ENCODE measurements around the gene GRIA1. TPM values are rescaled to one million over a fixed set of nuclear protein-coding genes. Genes with fewer than 3 reads are reported as not detected.
A peak's percentile ranks its signal among the peaks of the same experiment; 100 is the strongest.

The GRIA1 gene
- total RNA-seq, 3 donors from 2014 or later, result 0.33 to 0.88 TPM; not detected in 1

DNA sequence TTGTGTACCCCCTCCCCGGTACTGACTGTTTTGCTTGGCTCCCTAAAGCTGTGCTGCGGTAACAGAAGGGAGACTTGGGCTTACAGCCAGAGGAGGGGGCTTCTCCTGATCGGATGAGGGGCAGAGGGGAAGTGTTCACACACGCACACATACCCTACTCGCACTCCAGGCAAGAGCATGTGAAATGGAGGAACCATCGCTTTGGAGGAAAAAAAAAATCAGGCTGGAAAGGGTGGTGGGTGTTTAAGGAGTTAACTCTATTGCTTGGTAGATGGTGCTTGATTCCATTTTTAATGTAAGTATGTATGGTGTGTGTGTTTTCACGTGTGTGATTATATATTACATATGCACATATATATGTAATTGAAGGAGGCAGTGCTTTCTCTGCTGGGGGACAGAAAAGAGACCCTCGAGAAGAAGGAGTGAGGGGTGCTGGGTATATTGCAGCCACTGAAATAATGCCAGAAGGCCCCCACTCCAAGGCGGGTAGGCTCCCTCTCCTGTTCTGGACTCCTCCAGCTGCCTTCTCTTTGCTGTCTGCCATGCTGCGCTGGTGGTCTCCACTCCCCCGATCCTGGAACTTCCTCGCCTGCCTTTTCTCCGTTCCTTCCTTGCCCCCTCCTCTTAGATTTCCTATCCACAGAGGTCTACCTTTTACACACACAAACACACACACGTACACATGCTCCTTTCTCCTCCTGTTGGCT, 721 bp downstream of the GRIA1 start:
- TF ChIP-seq CTCF (IDR thresholded peaks at IDR 0.05), result no peak
- no peak for TF ChIP-seq POLR2AphosphoS5 (IDR thresholded peaks at IDR 0.05)
- TF ChIP-seq POLR2A (IDR thresholded peaks at IDR 0.05), result no peak
- Histone ChIP-seq H3K4me1 (no peaks in the 10 kb centered on the region), H3K4me3 (peak overlapping the region in 2 of 3 donors; percentile 30 to 57), H3K36me3 (no peaks in the 10 kb centered on the region), H3K27ac (no peak overlapping the region), H3K27me3 (peaks cover 0 to 17% of the 10 kb centered on the region in 2 donors), H3K9me3 (no peaks in the 10 kb centered on the region)
- intact Hi-C loops (cut with DNase I; ENCODE audit: low total_unique reads), result no loop called here
- DNase-seq (ENCODE audit: low spot score in 2 of 2), result no peak

GRCh38 chr5:153491856-153492255, 1.4 kb downstream of the GRIA1 start:
- H3K27me3 ChIP-seq, result peaks cover 0 to 17% of the 10 kb centered on the region in 2 donors
- H3K4me3 ChIP-seq, result peak overlapping the region in 1 of 3 donors; percentile 10
- no peaks in the 10 kb centered on the region for H3K9me3 ChIP-seq
- no peaks in the 10 kb centered on the region for H3K4me1 ChIP-seq
- DNase-seq (ENCODE audit: low spot score in 2 of 2), result no peak
- H3K27ac ChIP-seq, result no peak overlapping the region
- intact Hi-C loops (cut with DNase I; ENCODE audit: low total_unique reads), result no loop called here
- TF ChIP-seq CTCF (IDR thresholded peaks at IDR 0.05) (no peak), POLR2AphosphoS5 (IDR thresholded peaks at IDR 0.05) (no peak), POLR2A (IDR thresholded peaks at IDR 0.05) (no peak)
- no peaks in the 10 kb centered on the region for H3K36me3 ChIP-seq

- no peaks in the 10 kb centered on the region for H3K27me3 ChIP-seq
- no peaks in the 10 kb centered on the region for H3K4me1 ChIP-seq
- no peaks in the 10 kb centered on the region for H3K9me3 ChIP-seq
- TF ChIP-seq POLR2AphosphoS5 (IDR thresholded peaks at IDR 0.05) (no peak), CTCF (IDR thresholded peaks at IDR 0.05) (peak; percentile 36 to 49 (median 41)), POLR2A (IDR thresholded peaks at IDR 0.05) (no peak)
- DNase-seq (ENCODE audit: low spot score in 2 of 2), result no peak
- no peaks in the 10 kb centered on the region for H3K36me3 ChIP-seq
- no peak overlapping the region for H3K4me3 ChIP-seq
- H3K27ac ChIP-seq, result no peak overlapping the region
- intact Hi-C loops (cut with DNase I; ENCODE audit: low total_unique reads), result no loop called here
Measured at GRCh38 chr5:153496835-153497234, 6.4 kb downstream of the GRIA1 start.

- no peak overlapping the region for H3K27ac ChIP-seq
- no peaks in the 10 kb centered on the region for H3K36me3 ChIP-seq
- TF ChIP-seq POLR2AphosphoS5 (IDR thresholded peaks at IDR 0.05) (no peak), CTCF (IDR thresholded peaks at IDR 0.05) (no peak), POLR2A (IDR thresholded peaks at IDR 0.05) (no peak)
- H3K9me3 ChIP-seq, result no peaks in the 10 kb centered on the region
- H3K4me3 ChIP-seq, result no peak overlapping the region
- H3K4me1 ChIP-seq, result no peaks in the 10 kb centered on the region
- H3K27me3 ChIP-seq, result no peaks in the 10 kb centered on the region
- no peak for DNase-seq (ENCODE audit: low spot score in 2 of 2)
- intact Hi-C loops (cut with DNase I; ENCODE audit: low total_unique reads), result no loop called here
Measured at GRCh38 chr5:153498516-153498915, 8.0 kb downstream of the GRIA1 start.

- H3K4me3 ChIP-seq, result no peak overlapping the region
- H3K27me3 ChIP-seq, result no peaks in the 10 kb centered on the region
- DNase-seq (ENCODE audit: low spot score in 2 of 2), result no peak
- no peaks in the 10 kb centered on the region for H3K36me3 ChIP-seq
- H3K9me3 ChIP-seq, result no peaks in the 10 kb centered on the region
- intact Hi-C loops (cut with DNase I; ENCODE audit: low total_unique reads), result no loop called here
- no peaks in the 10 kb centered on the region for H3K4me1 ChIP-seq
- no peak for TF ChIP-seq POLR2A (IDR thresholded peaks at IDR 0.05)
- H3K27ac ChIP-seq, result no peak overlapping the region
Measured at GRCh38 chr5:153500178-153500577, 9.7 kb downstream of the GRIA1 start.

Measured in breast epithelium (tissue), 4 donors.